Neural cell (in vitro differentiated cells): ENCODE measurements around the gene TSPAN33. TPM values are rescaled to one million over a fixed set of nuclear protein-coding genes. Genes with fewer than 3 reads are reported as not detected.
A peak's percentile ranks its signal among the peaks of the same experiment; 100 is the strongest.

Experiments used
- H2AFZ ChIP-seq: fragments of 200-600, 300-800 bp; sonication (generic), shearing (Covaris generic); 2 replicates; pipeline ENCODE4 v1.6.0; 2014; ENCODE audit warnings: low read depth, mild to moderate bottlenecking, antibody characterized with exemption, low read length, moderate library complexity
- H3F3A ChIP-seq: fragments of 200-600 bp; shearing (Covaris generic); 2 replicates; pipeline ENCODE4 v1.6.1; 2016; ENCODE audit warnings: mild to moderate bottlenecking, moderate library complexity, mixed read lengths, antibody characterized with exemption, low read length; ENCODE audit not compliant: insufficient read depth, poor library complexity, severe bottlenecking
- H3K27ac ChIP-seq: fragments of 200-600, 300-800 bp; sonication (generic), shearing (Covaris generic); 2 replicates; pipeline ENCODE4 v1.5.1; 2014; ENCODE audit warnings: mild to moderate bottlenecking, low read length, moderate library complexity
- H3K27me3 ChIP-seq: fragments of 300-800, 200-600 bp; sonication (generic), shearing (Covaris generic); 2 replicates; pipeline ENCODE4 v1.6.0; 2014; ENCODE audit warnings: mild to moderate bottlenecking, low read depth, low read length, moderate library complexity; ENCODE audit not compliant: insufficient read depth
- H3K36me3 ChIP-seq: fragments of 300-800, 200-600 bp; sonication (generic), shearing (Covaris generic); 2 replicates; pipeline ENCODE4 v1.5.1; 2014; ENCODE audit warnings: mild to moderate bottlenecking, antibody characterized with exemption, low read length, moderate library complexity; ENCODE audit not compliant: insufficient read depth
- H3K4me2 ChIP-seq: fragments of 300-800, 200-600 bp; sonication (generic), shearing (Covaris generic); 2 replicates; pipeline ENCODE4 v1.6.0; 2014; ENCODE audit warnings: mild to moderate bottlenecking, low read length
- H3K4me3 ChIP-seq: fragments of 300-800, 200-600 bp; sonication (generic), shearing (Covaris generic); 2 replicates; pipeline ENCODE4 v1.5.1; 2014; ENCODE audit warnings: mild to moderate bottlenecking, low read length, moderate library complexity
- H3K79me2 ChIP-seq: fragments of 200-600 bp; shearing (Covaris generic); replicated peaks from 2 replicates; pipeline ENCODE4 v1.6.0; 2014; ENCODE audit warnings: mild to moderate bottlenecking, low read length, moderate library complexity; ENCODE audit not compliant: insufficient read depth
- H3K9ac ChIP-seq: fragments of 300-800, 200-600 bp; sonication (generic), shearing (Covaris generic); 2 replicates; pipeline ENCODE4 v1.6.1; 2016; ENCODE audit warnings: mild to moderate bottlenecking, low read length, mixed read lengths
- H3K9me2 ChIP-seq: fragments of 200-600 bp; shearing (Covaris generic); 2 replicates; pipeline ENCODE4 v1.6.1; 2016; ENCODE audit warnings: mild to moderate bottlenecking, low read length, mixed read lengths; ENCODE audit not compliant: insufficient read depth
- H3K9me3 ChIP-seq: fragments of 200-600, 300-800 bp; sonication (generic), shearing (Covaris generic); 2 replicates; pipeline ENCODE4 v1.6.1; 2016; ENCODE audit warnings: mild to moderate bottlenecking, mixed run types, low read length, moderate library complexity, mixed read lengths
- H4K20me1 ChIP-seq: fragments of 200-600 bp; shearing (Covaris generic); 2 replicates; pipeline ENCODE4 v1.6.1; 2016; ENCODE audit warnings: mild to moderate bottlenecking, mixed run types; ENCODE audit not compliant: insufficient read depth
- EP300 ChIP-seq: fragments of 450-650 bp; conservative IDR thresholded peaks from 2 replicates; pipeline ENCODE4 v1.6.1; 2014; ENCODE audit warnings: antibody characterized with exemption, mild to moderate bottlenecking, moderate library complexity; ENCODE audit not compliant: poor library complexity, severe bottlenecking
- EZH2 ChIP-seq: fragments of 200-600, 300-800 bp; shearing (Covaris generic), sonication (generic); IDR thresholded peaks from 2 replicates; pipeline ENCODE4 v1.6.1; 2014; ENCODE audit warnings: antibody characterized with exemption, low read length, borderline replicate concordance, mild to moderate bottlenecking; ENCODE audit not compliant: insufficient read depth, poor library complexity, severe bottlenecking
- MXI1 ChIP-seq: fragments of 450-650 bp; conservative IDR thresholded peaks from 2 replicates; pipeline ENCODE4 v1.6.1; 2014; ENCODE audit warnings: antibody characterized with exemption, mild to moderate bottlenecking; ENCODE audit not compliant: poor library complexity, severe bottlenecking
- RAD21 ChIP-seq: fragments of 450-650 bp; conservative IDR thresholded peaks from 2 replicates; pipeline ENCODE4 v1.6.1; 2014; ENCODE audit warnings: antibody characterized with exemption, mild to moderate bottlenecking, moderate library complexity
- SMC3 ChIP-seq: fragments of 450-650 bp; conservative IDR thresholded peaks from 2 replicates; pipeline ENCODE4 v1.6.1; 2014; ENCODE audit warnings: antibody characterized with exemption, mild to moderate bottlenecking, moderate library complexity; ENCODE audit not compliant: poor library complexity
- TAF1 ChIP-seq: IDR thresholded peaks from 2 replicates; pipeline ENCODE4 v1.6.1; 2012; ENCODE audit warnings: low read depth
- polyA plus RNA-seq: library from polyadenylated mRNA; depleted of rRNA; stranded (reverse); fragments of >200 nt; gene quantifications from 2 replicates; pipeline ENCODE4 v1.2.3, GENCODE V29; 2014
- TF ChIP-seq, protein P1 (sequence below): IDR thresholded peaks from 2 replicates; pipeline ENCODE4 v1.6.1; 2012; ENCODE audit warnings: borderline replicate concordance
- TF ChIP-seq, protein P2 (sequence below): fragments of 450-650 bp; IDR thresholded peaks from 2 replicates; pipeline ENCODE4 v1.5.1; 2014; ENCODE audit warnings: antibody characterized with exemption, mild to moderate bottlenecking, moderate library complexity; ENCODE audit not compliant: poor library complexity, severe bottlenecking

TSPAN33 gene
- polyA plus RNA-seq, 1 donor from 2014 or later, result 2.5 TPM

DNA sequence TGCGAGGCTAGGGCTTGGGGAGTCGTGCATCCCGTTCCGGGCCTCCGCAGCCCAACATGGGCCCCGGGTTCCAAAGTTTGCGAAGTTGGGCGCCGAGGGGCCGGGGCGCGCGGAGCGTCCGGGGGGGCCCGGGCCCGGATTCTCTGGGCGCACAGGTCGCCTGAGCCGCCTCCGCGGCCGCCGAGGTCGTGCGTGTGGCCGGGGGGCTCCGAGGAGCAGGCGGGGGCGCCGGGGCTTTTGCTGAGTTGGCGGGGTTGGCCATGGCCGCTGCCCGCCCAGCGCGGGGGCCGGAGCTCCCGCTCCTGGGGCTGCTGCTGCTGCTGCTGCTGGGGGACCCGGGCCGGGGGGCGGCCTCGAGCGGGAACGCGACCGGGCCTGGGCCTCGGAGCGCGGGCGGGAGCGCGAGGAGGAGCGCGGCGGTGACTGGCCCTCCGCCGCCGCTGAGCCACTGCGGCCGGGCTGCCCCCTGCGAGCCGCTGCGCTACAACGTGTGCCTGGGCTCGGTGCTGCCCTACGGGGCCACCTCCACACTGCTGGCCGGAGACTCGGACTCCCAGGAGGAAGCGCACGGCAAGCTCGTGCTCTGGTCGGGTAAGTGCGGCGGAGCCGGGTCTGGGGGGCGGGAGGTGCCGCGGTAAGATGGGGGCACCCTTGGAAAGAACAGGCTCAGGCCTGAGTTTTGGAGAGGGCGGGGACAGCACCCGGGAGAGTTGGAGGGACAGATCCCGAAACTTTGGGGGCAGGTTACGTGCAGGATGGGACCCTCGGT, 44.6 kb downstream of the TSPAN33 start:
- H3K9me3 ChIP-seq, result no peaks in the 10 kb centered on the region

DNA sequence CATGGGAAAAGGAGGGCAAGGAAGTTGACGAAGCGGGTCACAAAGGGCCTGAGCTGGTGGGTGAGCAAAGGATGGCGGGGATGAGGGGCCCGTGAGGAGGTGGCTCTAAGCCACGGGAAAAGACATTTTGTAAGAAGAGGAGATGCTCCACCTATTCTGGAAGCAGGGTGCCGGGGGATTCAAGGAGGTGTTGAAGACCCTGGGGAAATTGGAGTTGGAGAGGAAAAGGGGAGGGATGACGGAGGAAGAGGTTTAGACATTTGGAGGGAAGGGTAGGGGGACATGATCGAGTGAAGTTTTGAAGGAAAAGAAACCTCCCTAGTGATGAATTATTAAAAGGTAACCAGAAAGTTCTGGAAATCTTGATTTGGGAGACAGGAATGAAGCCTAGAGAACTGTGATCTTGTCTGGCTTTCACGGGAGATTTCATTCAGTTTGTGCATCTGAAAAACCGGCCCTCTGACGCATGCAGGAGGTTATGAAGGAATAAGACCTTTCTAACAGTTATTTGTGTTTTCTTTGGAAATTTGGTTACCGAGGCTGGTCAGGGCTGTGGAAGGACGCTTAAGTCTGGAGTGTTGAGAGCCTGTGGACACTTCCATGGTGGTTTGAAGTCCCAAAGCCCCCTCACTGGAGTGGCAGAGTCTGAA, 45.3 kb downstream of the TSPAN33 start:
- Histone ChIP-seq H4K20me1 (no peaks in the 10 kb centered on the region), H3K9me2 (no peaks in the 10 kb centered on the region), H3K4me3 (peak overlapping the region; percentile 90), H3K79me2 (peaks cover 51% of the 10 kb centered on the region), H3K27ac (no peak overlapping the region), H3K9ac (peak overlapping the region; percentile 66), H3K27me3 (no peaks in the 10 kb centered on the region), H3K4me2 (peak overlapping the region; percentile 85), H3K36me3 (no peaks in the 10 kb centered on the region), H2AFZ (no peak overlapping the region), H3K9me3 (no peaks in the 10 kb centered on the region), H3F3A (no peaks in the 10 kb centered on the region)
- TF ChIP-seq TAF1, result no peak
- TF ChIP-seq, protein P1, sequence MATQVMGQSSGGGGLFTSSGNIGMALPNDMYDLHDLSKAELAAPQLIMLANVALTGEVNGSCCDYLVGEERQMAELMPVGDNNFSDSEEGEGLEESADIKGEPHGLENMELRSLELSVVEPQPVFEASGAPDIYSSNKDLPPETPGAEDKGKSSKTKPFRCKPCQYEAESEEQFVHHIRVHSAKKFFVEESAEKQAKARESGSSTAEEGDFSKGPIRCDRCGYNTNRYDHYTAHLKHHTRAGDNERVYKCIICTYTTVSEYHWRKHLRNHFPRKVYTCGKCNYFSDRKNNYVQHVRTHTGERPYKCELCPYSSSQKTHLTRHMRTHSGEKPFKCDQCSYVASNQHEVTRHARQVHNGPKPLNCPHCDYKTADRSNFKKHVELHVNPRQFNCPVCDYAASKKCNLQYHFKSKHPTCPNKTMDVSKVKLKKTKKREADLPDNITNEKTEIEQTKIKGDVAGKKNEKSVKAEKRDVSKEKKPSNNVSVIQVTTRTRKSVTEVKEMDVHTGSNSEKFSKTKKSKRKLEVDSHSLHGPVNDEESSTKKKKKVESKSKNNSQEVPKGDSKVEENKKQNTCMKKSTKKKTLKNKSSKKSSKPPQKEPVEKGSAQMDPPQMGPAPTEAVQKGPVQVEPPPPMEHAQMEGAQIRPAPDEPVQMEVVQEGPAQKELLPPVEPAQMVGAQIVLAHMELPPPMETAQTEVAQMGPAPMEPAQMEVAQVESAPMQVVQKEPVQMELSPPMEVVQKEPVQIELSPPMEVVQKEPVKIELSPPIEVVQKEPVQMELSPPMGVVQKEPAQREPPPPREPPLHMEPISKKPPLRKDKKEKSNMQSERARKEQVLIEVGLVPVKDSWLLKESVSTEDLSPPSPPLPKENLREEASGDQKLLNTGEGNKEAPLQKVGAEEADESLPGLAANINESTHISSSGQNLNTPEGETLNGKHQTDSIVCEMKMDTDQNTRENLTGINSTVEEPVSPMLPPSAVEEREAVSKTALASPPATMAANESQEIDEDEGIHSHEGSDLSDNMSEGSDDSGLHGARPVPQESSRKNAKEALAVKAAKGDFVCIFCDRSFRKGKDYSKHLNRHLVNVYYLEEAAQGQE, result no peak
- TF ChIP-seq EZH2, result no peak
- no peak for TF ChIP-seq RAD21
- TF ChIP-seq EP300, result no peak

More for the DNA sequence above, 44.6 kb downstream of the TSPAN33 start:
- no peaks in the 10 kb centered on the region for H3K27me3 ChIP-seq
- H4K20me1 ChIP-seq, result no peaks in the 10 kb centered on the region
- peak overlapping the region; percentile 85 for H3K4me2 ChIP-seq
- H3K79me2 ChIP-seq, result peaks cover 44% of the 10 kb centered on the region
- H3K9ac ChIP-seq, result peak overlapping the region; percentile 66
- no peaks in the 10 kb centered on the region for H3F3A ChIP-seq
- peak overlapping the region; percentile 27 for H2AFZ ChIP-seq
- TF ChIP-seq MXI1, result peak; percentile 45
- peak; percentile 17 for TF ChIP-seq SMC3
- TF ChIP-seq RAD21, result no peak
- TF ChIP-seq, protein P2, sequence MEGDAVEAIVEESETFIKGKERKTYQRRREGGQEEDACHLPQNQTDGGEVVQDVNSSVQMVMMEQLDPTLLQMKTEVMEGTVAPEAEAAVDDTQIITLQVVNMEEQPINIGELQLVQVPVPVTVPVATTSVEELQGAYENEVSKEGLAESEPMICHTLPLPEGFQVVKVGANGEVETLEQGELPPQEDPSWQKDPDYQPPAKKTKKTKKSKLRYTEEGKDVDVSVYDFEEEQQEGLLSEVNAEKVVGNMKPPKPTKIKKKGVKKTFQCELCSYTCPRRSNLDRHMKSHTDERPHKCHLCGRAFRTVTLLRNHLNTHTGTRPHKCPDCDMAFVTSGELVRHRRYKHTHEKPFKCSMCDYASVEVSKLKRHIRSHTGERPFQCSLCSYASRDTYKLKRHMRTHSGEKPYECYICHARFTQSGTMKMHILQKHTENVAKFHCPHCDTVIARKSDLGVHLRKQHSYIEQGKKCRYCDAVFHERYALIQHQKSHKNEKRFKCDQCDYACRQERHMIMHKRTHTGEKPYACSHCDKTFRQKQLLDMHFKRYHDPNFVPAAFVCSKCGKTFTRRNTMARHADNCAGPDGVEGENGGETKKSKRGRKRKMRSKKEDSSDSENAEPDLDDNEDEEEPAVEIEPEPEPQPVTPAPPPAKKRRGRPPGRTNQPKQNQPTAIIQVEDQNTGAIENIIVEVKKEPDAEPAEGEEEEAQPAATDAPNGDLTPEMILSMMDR, result peak; percentile 13
- H3K27ac ChIP-seq, result no peak overlapping the region
- no peaks in the 10 kb centered on the region for H3K36me3 ChIP-seq
- H3K9me2 ChIP-seq, result no peaks in the 10 kb centered on the region
- peak overlapping the region; percentile 90 for H3K4me3 ChIP-seq
